RKO (cell line): ENCODE measurements around the gene SLCO4A1.

ENCODE experiments used
- DNase-seq: peaks from one replicate; pipeline ENCODE4 v3.0.0-alpha.2; 2016; ENCODE audit warnings: low spot score

Gene SLCO4A1

DNA sequence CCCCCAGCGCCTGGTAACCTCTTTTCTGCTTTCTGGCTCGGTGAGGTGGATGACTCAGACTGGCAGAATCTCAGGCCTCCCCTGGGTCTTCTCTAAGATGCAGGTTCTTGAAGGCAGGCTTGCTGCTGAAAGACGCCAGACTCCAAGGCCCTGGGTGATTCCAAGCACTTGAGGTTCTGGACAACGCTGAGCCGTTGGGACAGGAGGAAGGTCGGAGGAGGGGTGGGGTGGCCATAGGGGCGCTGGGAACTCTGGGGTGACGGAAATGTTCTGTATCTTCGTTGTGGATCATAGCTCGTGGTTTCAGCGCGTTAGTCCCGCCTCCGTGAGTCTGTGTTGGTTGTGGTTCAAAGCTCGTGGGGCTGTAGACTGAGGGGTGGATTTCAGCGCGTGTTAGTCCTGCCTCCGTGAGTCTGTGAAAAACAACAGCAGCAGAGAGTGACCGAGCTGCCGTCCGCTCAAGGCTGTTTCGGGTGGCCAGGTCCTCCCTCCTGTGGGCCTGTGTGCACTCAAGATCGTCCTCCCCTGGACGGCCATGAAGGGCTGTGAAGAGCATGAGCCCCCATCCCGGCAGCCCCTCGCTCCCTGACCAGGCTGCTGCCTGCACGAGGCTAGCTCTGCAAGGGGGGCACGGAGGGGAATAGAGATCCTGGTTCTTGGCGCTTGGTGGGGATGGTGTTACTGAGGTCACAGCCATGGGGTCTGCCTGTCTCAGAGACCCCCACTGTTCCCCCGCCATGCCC, 74.1 kb downstream of the SLCO4A1 start:
- DNase-seq: no peak

DNA sequence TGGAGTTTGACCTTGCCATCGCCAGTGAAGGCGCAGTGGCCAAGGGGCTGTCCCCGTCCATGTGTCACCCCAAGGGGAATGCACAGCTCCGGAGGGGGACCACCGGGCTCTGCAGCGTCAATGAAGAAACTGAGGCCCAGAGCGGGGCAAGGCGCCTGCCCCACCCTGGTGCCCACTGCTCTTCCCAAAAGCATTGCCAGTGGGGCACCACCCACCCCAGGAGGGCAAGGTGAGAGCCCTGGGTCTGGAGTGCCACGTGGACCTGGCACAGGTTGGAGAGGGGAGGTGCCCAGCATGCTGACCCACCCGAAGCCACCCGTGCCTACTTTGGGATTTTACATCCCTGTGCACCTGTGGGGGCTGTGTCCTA, 74.6 kb downstream of the SLCO4A1 start:
- DNase-seq: no peak

GRCh38 chr20:62717933-62718332, 75.6 kb downstream of the SLCO4A1 start:
- no peak for DNase-seq

DNA sequence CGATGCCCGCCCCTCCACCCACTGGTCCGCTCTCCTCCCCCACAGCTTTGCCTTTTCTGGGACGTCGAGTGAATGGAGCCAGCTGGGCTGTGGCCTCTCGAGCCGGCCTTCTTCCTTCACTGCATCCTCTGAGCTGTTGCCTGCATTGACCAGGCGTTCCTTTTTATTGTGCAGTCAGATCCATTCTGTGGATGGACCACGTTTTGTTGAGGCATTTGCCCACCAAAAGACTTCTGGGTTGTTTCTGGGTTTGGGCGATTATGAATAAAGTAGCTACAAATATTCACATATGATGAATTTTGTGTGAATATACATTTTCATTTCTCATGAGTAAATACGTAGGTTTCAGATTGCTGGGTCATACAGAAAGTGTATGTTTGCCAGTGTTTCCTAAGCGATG, 76.2 kb downstream of the SLCO4A1 start:
- no peak for DNase-seq

DNA sequence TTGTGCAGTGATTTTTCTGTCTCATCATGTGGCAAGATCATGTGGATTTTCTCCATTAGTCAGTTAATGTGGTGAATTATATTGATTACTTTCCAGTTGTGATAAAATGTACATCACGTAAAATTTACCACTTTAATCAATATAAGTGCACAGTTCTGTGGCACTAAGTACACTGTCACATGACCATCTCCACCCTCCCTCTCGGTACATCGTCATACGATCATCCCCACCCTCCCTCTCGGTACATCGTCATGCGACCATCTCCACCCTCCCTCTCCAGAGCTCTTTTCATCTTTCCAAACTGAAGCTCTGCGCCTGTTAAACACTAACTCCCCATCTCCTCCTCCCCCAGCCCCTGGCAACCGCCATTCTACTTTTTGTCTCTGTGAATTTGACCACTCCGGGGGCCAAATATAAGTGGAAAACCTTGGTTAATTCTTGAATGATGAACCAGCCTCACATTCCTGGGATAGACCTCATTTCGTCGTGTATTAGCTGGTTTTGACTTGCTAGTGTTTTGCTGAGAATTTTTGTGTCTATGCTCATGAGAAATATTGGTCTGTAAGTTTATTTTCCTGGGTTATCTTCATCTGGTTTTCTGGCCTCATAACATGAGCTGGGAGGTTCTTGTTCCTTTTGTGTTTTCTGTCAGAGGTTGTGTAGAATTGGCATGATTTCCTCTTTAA, 77.1 kb downstream of the SLCO4A1 start:
- no peak for DNase-seq
